Large intestine (tissue), 3 donors: Measurements from ENCODE around the gene COG4. TPM values are rescaled to one million over a fixed set of nuclear protein-coding genes. Genes with fewer than 3 reads are reported as not detected.
"Not testable (repeated sequence)": the region's sequence is repeated elsewhere in the genome, so short reads cannot be mapped to it uniquely, and the experiment has no call there.

ENCODE experiments used
- DNase-seq, 2 donors: peaks; one replicate each; pipeline versions ENCODE4 v3.0.0 to v3.0.0-alpha.2; 2013
- H3K27ac ChIP-seq: one replicate; pipeline ENCODE4 v1.5.1; 2013; ENCODE audit warnings: low read length
- H3K27me3 ChIP-seq: 2 replicates; pipeline ENCODE4 v1.6.1; 2013; ENCODE audit warnings: low read length; ENCODE audit not compliant: control insufficient read depth, insufficient read depth
- H3K36me3 ChIP-seq: 2 replicates; pipeline ENCODE4 v1.6.1; 2013; ENCODE audit warnings: low read length; ENCODE audit not compliant: control insufficient read depth, insufficient read depth
- H3K4me1 ChIP-seq: one replicate; pipeline ENCODE4 v1.6.1; 2013; ENCODE audit warnings: low read length; ENCODE audit not compliant: control insufficient read depth, insufficient read depth
- H3K4me3 ChIP-seq: one replicate; pipeline ENCODE4 v1.5.1; 2013; ENCODE audit warnings: low read length
- H3K9me3 ChIP-seq: one replicate; pipeline ENCODE4 v1.6.1; 2013; ENCODE audit warnings: mild to moderate bottlenecking, low read depth, low read length, moderate library complexity; ENCODE audit not compliant: control insufficient read depth
- WGBS: methylation state at CpG from one replicate; pipeline ENCODE4 v1.1.5; 2013; ENCODE audit warnings: low lambda C conversion rate; ENCODE audit not compliant: insufficient coverage; 5-methylcytosine and 5-hydroxymethylcytosine counted together
- polyA plus RNA-seq: library from polyadenylated mRNA; unstranded; fragments of 120-200 nt; gene quantifications from one replicate; pipeline ENCODE4 v1.2.1, GENCODE V29; 2013

COG4 gene
- polyA plus RNA-seq, 1 donor, result 59.6 TPM

- no CpG with 5 or more reads among the region's 9 CpGs for WGBS
- peaks cover 95% of the 10 kb centered on the region for H3K36me3 ChIP-seq
These were observed 38.3 kb upstream of the COG4 start for GRCh38 chr16:70561623-70562022.

DNA sequence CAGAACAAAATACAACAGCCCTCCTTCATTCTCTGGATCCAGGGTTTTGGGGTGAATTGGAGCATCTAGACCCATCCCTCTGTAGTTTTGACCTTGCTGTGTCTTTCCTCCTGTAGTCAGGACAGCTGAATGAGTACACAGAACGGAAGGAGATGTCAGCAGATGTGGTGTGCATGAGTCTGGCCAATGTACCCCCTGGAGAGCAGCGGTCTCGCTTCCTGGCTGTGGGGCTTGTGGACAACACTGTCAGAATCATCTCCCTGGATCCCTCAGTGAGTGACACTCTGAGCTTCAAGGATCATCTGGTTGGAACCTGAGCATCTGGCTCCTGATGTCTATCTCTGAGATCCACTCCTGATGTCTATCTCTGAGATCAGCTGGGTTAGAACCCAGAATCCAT is 32.7 kb upstream of the COG4 start:
- Histone ChIP-seq H3K27ac (no peak overlapping the region), H3K4me1 (no peaks in the 10 kb centered on the region), H3K9me3 (no peaks in the 10 kb centered on the region), H3K27me3 (no peaks in the 10 kb centered on the region), H3K4me3 (no peak overlapping the region), H3K36me3 (peaks cover 90% of the 10 kb centered on the region)
- WGBS, result no CpG with 5 or more reads among the region's 3 CpGs
- no peak for DNase-seq

More at GRCh38 chr16:70561623-70562022, 38.3 kb upstream of the COG4 start:
- no peaks in the 10 kb centered on the region for H3K27me3 ChIP-seq
- H3K4me3 ChIP-seq, result no peak overlapping the region
- no peak for DNase-seq
- H3K27ac ChIP-seq, result no peak overlapping the region
- H3K9me3 ChIP-seq, result no peaks in the 10 kb centered on the region
- H3K4me1 ChIP-seq, result no peaks in the 10 kb centered on the region

DNA sequence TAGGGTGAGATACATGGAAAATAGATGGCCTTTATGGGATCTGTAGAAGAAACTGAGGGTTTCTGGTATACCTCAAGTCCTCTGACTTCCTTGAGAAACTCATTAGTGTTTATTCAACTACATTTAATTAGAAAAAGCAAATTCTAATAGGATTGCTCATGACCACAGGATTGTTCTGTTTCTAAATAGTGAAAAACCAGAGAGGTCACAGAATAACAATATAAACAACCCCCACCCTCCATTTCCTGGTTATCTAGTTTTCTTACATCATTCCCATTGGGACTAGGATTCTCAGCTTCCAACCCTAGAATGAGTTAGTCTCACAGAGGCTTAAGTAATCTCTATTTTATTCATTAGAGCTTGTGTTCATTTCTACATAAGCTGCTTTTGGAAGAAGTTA is 30.3 kb upstream of the COG4 start:
- H3K27me3 ChIP-seq, result no peaks in the 10 kb centered on the region
- no peaks in the 10 kb centered on the region for H3K9me3 ChIP-seq
- H3K27ac ChIP-seq, result no peak overlapping the region
- H3K36me3 ChIP-seq, result peaks cover 89% of the 10 kb centered on the region
- H3K4me1 ChIP-seq, result no peaks in the 10 kb centered on the region
- H3K4me3 ChIP-seq, result no peak overlapping the region
- DNase-seq, result no peak

GRCh38 chr16:70552675-70553074 is 29.3 kb upstream of the COG4 start:
- no peaks in the 10 kb centered on the region for H3K9me3 ChIP-seq
- DNase-seq, result no peak
- no peak overlapping the region for H3K4me3 ChIP-seq
- H3K36me3 ChIP-seq, result peaks cover 90% of the 10 kb centered on the region
- no peaks in the 10 kb centered on the region for H3K4me1 ChIP-seq
- no peaks in the 10 kb centered on the region for H3K27me3 ChIP-seq
- WGBS, result no CpG with 5 or more reads among the region's 8 CpGs
- H3K27ac ChIP-seq, result no peak overlapping the region

DNA sequence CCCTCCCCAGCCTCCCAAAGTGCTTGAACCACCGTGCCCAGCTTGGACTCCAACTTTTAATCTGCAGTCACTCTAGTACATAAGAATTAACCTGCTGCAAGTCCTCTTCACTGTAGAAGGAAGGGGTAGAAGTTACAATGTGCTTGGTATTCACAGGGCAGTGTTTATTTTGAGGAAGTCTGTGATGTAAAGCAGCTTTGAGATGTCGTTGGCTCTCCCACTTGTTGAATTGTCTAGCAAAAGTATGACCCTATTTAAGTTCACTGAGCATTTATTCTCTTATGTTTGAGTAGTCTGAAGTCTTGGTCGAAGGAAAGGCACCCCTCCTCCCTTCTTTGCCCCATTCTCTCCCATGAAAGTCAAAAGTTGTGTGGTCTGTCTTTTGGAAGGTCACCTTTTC is 28.4 kb upstream of the COG4 start:
- no peak for DNase-seq
- H3K27me3 ChIP-seq, result no peaks in the 10 kb centered on the region
- no peaks in the 10 kb centered on the region for H3K9me3 ChIP-seq
- H3K27ac ChIP-seq, result no peak overlapping the region
- peaks cover 88% of the 10 kb centered on the region for H3K36me3 ChIP-seq
- no peak overlapping the region for H3K4me3 ChIP-seq
- WGBS, result no CpG with 5 or more reads among the region's 3 CpGs
- H3K4me1 ChIP-seq, result no peaks in the 10 kb centered on the region

GRCh38 chr16:70550082-70550481 is 26.7 kb upstream of the COG4 start:
- no peaks in the 10 kb centered on the region for H3K27me3 ChIP-seq
- peaks cover 86% of the 10 kb centered on the region for H3K36me3 ChIP-seq
- no peak for DNase-seq
- no peaks in the 10 kb centered on the region for H3K9me3 ChIP-seq
- WGBS, result no CpG with 5 or more reads among the region's 1 CpG
- no peak overlapping the region for H3K27ac ChIP-seq
- no peaks in the 10 kb centered on the region for H3K4me1 ChIP-seq
- H3K4me3 ChIP-seq, result no peak overlapping the region

DNA sequence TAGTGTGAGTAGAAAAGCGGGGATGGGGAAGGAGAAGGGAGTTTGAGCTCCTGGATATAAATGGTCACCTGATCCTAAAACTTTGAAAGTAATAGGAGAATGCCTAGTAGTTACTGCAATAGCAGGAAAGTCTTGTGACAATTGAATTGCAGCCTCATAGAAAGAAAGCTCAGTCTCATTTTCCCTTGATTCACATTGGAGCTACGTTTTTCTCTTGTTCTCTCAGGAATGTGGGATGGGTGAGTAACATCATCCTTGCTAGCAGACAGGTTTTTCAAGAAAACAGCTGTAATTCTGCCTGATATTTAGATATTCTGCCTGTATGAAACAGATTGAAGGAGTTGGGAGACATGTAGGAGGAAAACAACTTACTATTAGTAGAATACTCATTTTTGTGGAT is 25.6 kb upstream of the COG4 start:
- no peak for DNase-seq
- Histone ChIP-seq H3K27ac (no peak overlapping the region), H3K27me3 (no peaks in the 10 kb centered on the region), H3K9me3 (no peaks in the 10 kb centered on the region), H3K36me3 (peaks cover 86% of the 10 kb centered on the region), H3K4me3 (no peak overlapping the region), H3K4me1 (no peaks in the 10 kb centered on the region)
- whole genome bisulfite sequencing, result 100% methylated on average over 2 of the region's 2 CpGs

GRCh38 chr16:70544548-70544947 is 21.2 kb upstream of the COG4 start:
- Histone ChIP-seq H3K4me1 (no peaks in the 10 kb centered on the region), H3K9me3 (no peaks in the 10 kb centered on the region), H3K4me3 (no peak overlapping the region), H3K27me3 (no peaks in the 10 kb centered on the region), H3K27ac (no peak overlapping the region), H3K36me3 (peaks cover 89% of the 10 kb centered on the region)
- DNase-seq, result no peak
- WGBS, result no CpG with 5 or more reads among the region's 1 CpG

DNA sequence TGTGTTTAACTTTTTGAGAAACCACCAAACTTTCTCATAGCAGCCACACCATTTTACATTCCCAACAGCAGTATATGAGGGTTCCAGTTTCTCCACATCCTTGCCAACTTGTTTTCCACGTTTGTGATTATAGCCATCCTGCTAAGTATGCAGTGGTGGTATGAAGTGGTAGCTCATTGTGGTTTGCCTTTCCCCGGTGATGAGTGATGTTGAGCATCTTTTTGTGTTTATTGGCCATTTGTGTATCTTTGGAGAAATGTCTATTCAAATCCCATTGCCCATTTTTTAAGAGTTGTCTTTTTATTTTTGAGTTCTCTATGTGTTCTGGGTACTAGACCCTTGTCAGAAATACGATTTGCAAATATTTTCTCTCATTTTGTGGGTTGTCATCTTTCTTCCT is 17.6 kb upstream of the COG4 start:
- no peaks in the 10 kb centered on the region for H3K4me1 ChIP-seq
- no peak overlapping the region for H3K27ac ChIP-seq
- no peak for DNase-seq
- H3K9me3 ChIP-seq, result no peaks in the 10 kb centered on the region
- H3K27me3 ChIP-seq, result no peaks in the 10 kb centered on the region
- WGBS, result no CpG with 5 or more reads among the region's 3 CpGs
- H3K4me3 ChIP-seq, result no peak overlapping the region
- peaks cover 93% of the 10 kb centered on the region for H3K36me3 ChIP-seq

GRCh38 chr16:70534971-70535370 is 11.6 kb upstream of the COG4 start:
- WGBS, result no CpG with 5 or more reads among the region's 2 CpGs
- no peaks in the 10 kb centered on the region for H3K4me1 ChIP-seq
- no peaks in the 10 kb centered on the region for H3K9me3 ChIP-seq
- H3K27me3 ChIP-seq, result no peaks in the 10 kb centered on the region
- H3K27ac ChIP-seq, result no peak overlapping the region
- no peak overlapping the region for H3K4me3 ChIP-seq
- DNase-seq, result no peak
- peaks cover 90% of the 10 kb centered on the region for H3K36me3 ChIP-seq

DNA sequence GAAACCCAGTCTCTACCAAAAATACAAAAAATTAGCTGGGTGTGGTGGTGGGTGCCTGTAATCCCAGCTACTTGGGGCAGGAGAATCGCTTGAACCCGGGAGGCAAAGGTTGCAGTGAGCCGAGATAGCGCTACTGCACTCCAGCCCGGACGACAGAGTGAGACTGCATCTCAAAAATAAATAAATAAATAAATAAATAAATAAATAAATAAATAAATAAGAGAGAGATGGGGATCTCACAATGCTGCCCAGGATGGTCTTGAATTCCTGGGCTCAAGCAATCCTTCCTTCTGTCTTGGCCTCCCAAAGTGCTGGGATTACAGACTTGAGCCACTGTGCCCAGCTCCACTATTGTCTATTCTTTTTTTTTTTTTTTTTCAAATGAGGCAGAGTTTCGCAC is 6.6 kb upstream of the COG4 start:
- DNase-seq, H3K27ac ChIP-seq, H3K4me3 ChIP-seq, H3K9me3 ChIP-seq, H3K27me3 ChIP-seq: not testable (repeated sequence)
- Histone ChIP-seq H3K4me1 (peaks cover 14% of the 10 kb centered on the region), H3K36me3 (peaks cover 71% of the 10 kb centered on the region)
- WGBS, result no CpG with 5 or more reads among the region's 7 CpGs
